Liver (tissue), 9 donors: ENCODE results near the gene CARMIL1. TPM values are rescaled to one million over a fixed set of nuclear protein-coding genes. Genes with fewer than 3 reads are reported as not detected.

Experiments used
- DNase-seq: peaks from one replicate; pipeline ENCODE4 v3.0.0-alpha.2; 2017; ENCODE audit warnings: low spot score
- H3K27ac ChIP-seq, 2 donors: one replicate each; pipeline ENCODE4 v1.7.0; 2013; ENCODE audit warnings: inconsistent platforms in 2 of 2, low read length in 2 of 2, control low read depth in 1 of 2, low read depth in 1 of 2, mild to moderate bottlenecking in 1 of 2
- H3K27me3 ChIP-seq, 4 donors: one replicate each; pipeline versions ENCODE4 v1.6.1 to v1.7.0; 2013; ENCODE audit warnings: low read length in 3 of 4, inconsistent platforms in 1 of 4, mild to moderate bottlenecking in 1 of 4, moderate library complexity in 1 of 4; ENCODE audit not compliant: control insufficient read depth in 4 of 4, insufficient read depth in 4 of 4
- H3K36me3 ChIP-seq, 4 donors: one replicate each; pipeline versions ENCODE4 v1.6.1 to v1.7.0; 2013; ENCODE audit warnings: low read length in 3 of 4, mild to moderate bottlenecking in 3 of 4, low read depth in 1 of 4, moderate library complexity in 1 of 4; ENCODE audit not compliant: control insufficient read depth in 4 of 4, insufficient read depth in 3 of 4
- H3K4me1 ChIP-seq, 4 donors: one replicate each; pipeline versions ENCODE4 v1.6.1 to v1.7.0; 2013; ENCODE audit warnings: low read length in 3 of 4, mild to moderate bottlenecking in 3 of 4, moderate library complexity in 1 of 4; ENCODE audit not compliant: control insufficient read depth in 4 of 4, insufficient read depth in 4 of 4
- H3K4me3 ChIP-seq, 3 donors: one replicate each; pipeline versions ENCODE4 v1.6.1 to v1.7.0; 2013; ENCODE audit warnings: low read length in 3 of 3, control low read depth in 1 of 3, low read depth in 1 of 3, mild to moderate bottlenecking in 1 of 3
- H3K9ac ChIP-seq, 2 donors: one replicate each; pipeline ENCODE4 v1.7.0; 2013; ENCODE audit warnings: low read length in 2 of 2, mild to moderate bottlenecking in 2 of 2, moderate library complexity in 2 of 2, control low read depth in 1 of 2, low read depth in 1 of 2
- H3K9me3 ChIP-seq, 4 donors: one replicate each; pipeline versions ENCODE4 v1.6.1 to v1.7.0; 2013; ENCODE audit warnings: low read length in 3 of 4; ENCODE audit not compliant: control insufficient read depth in 4 of 4
- ATF3 ChIP-seq: IDR thresholded peaks from 2 replicates; pipeline ENCODE4 v1.6.1; 2016; ENCODE audit warnings: antibody characterized with exemption
- CTCF ChIP-seq: fragments of 150-350 bp; IDR thresholded peaks from 2 replicates; pipeline ENCODE4 v1.5.1; 2017; ENCODE audit warnings: improper control_type of control experiment, low read depth, low read length; ENCODE audit not compliant: missing input control
- EGR1 ChIP-seq, 2 donors: IDR thresholded peaks; 2 replicates each; pipeline ENCODE4 v1.6.1; 2016 to 2018; ENCODE audit warnings: antibody characterized with exemption in 2 of 2, low read depth in 2 of 2
- FOXA1 ChIP-seq: IDR thresholded peaks from 2 replicates; pipeline ENCODE4 v1.6.1; 2016; ENCODE audit warnings: antibody characterized with exemption
- GABPA ChIP-seq, 2 donors: IDR thresholded peaks in 1 of 2; conservative IDR thresholded peaks in 1 of 2; 2 replicates each; pipeline ENCODE4 v1.6.1; 2016; ENCODE audit warnings: antibody characterized with exemption in 2 of 2, mild to moderate bottlenecking in 1 of 2, moderate library complexity in 1 of 2
- HNF4A ChIP-seq, 2 donors: conservative IDR thresholded peaks; 2 replicates each; pipeline ENCODE4 v1.6.1; 2016; ENCODE audit warnings: antibody characterized with exemption in 2 of 2, mild to moderate bottlenecking in 2 of 2
- NR2F2 ChIP-seq: IDR thresholded peaks from 2 replicates; pipeline ENCODE4 v1.6.1; 2016; ENCODE audit warnings: antibody characterized with exemption
- RAD21 ChIP-seq, 2 donors: IDR thresholded peaks; 2 replicates each; pipeline ENCODE4 v1.6.1; 2016; ENCODE audit warnings: antibody characterized with exemption in 2 of 2, mild to moderate bottlenecking in 2 of 2
- REST ChIP-seq: IDR thresholded peaks from 2 replicates; pipeline ENCODE4 v1.6.1; 2016; ENCODE audit warnings: antibody characterized with exemption, mild to moderate bottlenecking
- RXRA ChIP-seq, 2 donors: IDR thresholded peaks; 2 replicates each; pipeline ENCODE4 v1.6.1; 2017 to 2018; ENCODE audit warnings: antibody characterized with exemption in 2 of 2, mild to moderate bottlenecking in 1 of 2
- SP1 ChIP-seq: IDR thresholded peaks from 2 replicates; pipeline ENCODE4 v1.6.1; 2018; ENCODE audit warnings: antibody characterized with exemption, mild to moderate bottlenecking
- YY1 ChIP-seq: IDR thresholded peaks from 2 replicates; pipeline ENCODE4 v1.6.1; 2016; ENCODE audit warnings: antibody characterized with exemption, mild to moderate bottlenecking
- ZBTB33 ChIP-seq: IDR thresholded peaks from 2 replicates; pipeline ENCODE4 v1.6.1; 2016; ENCODE audit warnings: antibody characterized with exemption
- WGBS: extraction: QIAGEN DNeasy Blood & Tissue Kit; methylation state at CpG from one replicate; pipeline ENCODE4 v1.1.7; 2013; 5-methylcytosine and 5-hydroxymethylcytosine counted together
- polyA plus RNA-seq, 2 donors: library from polyadenylated mRNA; stranded (reverse) in 1 of 2; unstranded in 1 of 2; fragments of 200-250 nt in 1 of 2; fragments of >200 nt in 1 of 2; fragmentation: Nextera tagmentation in 1 of 2; extraction: Ambion mirVana in 1 of 2; gene quantifications; one replicate each; pipeline versions ENCODE4 v1.2.1 to v1.2.3, GENCODE V29; 2013 to 2015
- total RNA-seq, 2 donors: library from RNA; depleted of rRNA; stranded (reverse); fragments of >200 nt; gene quantifications; one replicate each; pipeline ENCODE4 v1.2.3, GENCODE V29; 2014
- donor health status: healthy.
- donor health status: healthy.
- donor health status: healthy.
- donor health status: healthy.
- donor health status: healthy.

CARMIL1 gene
- total and polyA plus RNA-seq, 4 donors: 1.4 to 9.5 (median 3.5) TPM

- Histone ChIP-seq H3K4me1 (no peaks in the 10 kb centered on the region), H3K4me3 (no peak overlapping the region), H3K9me3 (no peaks in the 10 kb centered on the region), H3K27ac (no peak overlapping the region), H3K9ac (no peak overlapping the region), H3K36me3 (no peaks in the 10 kb centered on the region), H3K27me3 (no peaks in the 10 kb centered on the region)
- DNase-seq: no peak
- TF ChIP-seq GABPA (IDR thresholded peaks at IDR 0.05 in 1 of 2, conservative IDR thresholded peaks at IDR 0.05 in 1 of 2): no peak
- TF ChIP-seq YY1: no peak
- no peak for TF ChIP-seq SP1
- TF ChIP-seq HNF4A (conservative IDR thresholded peaks at IDR 0.05): no peak
- no peak for TF ChIP-seq CTCF
- 74% methylated on average over 2 of the region's 2 CpGs for WGBS
These were observed 35.5 kb downstream of the CARMIL1 start for GRCh38 chr6:25314509-25315175.

- Histone ChIP-seq H3K9ac (no peak overlapping the region), H3K27ac (no peak overlapping the region), H3K27me3 (no peaks in the 10 kb centered on the region), H3K36me3 (no peaks in the 10 kb centered on the region), H3K9me3 (no peaks in the 10 kb centered on the region), H3K4me3 (no peak overlapping the region), H3K4me1 (no peaks in the 10 kb centered on the region)
- DNase-seq: no peak
- WGBS: 87% methylated on average over 10 of the region's 10 CpGs
- TF ChIP-seq FOXA1: no peak
- no peak for TF ChIP-seq ATF3
- no peak for TF ChIP-seq ZBTB33
- no peak for TF ChIP-seq EGR1 (IDR thresholded peaks at IDR 0.05; ENCODE audit: low read depth in 2 of 2)
- TF ChIP-seq YY1: no peak
- TF ChIP-seq CTCF: no peak
- no peak for TF ChIP-seq RXRA (IDR thresholded peaks at IDR 0.05)
- no peak for TF ChIP-seq HNF4A (conservative IDR thresholded peaks at IDR 0.05)
- TF ChIP-seq NR2F2: no peak
- no peak for TF ChIP-seq RAD21 (IDR thresholded peaks at IDR 0.05)
- TF ChIP-seq SP1: no peak
- no peak for TF ChIP-seq REST
These were observed 36.3 kb downstream of the CARMIL1 start for GRCh38 chr6:25315194-25316177.
